ENCODE measurements around the gene DDX31. TPM values are rescaled to one million over a fixed set of nuclear protein-coding genes. Genes with fewer than 3 reads are reported as not detected.
"Not testable (repeated sequence)": the region's sequence is repeated elsewhere in the genome, so short reads cannot be mapped to it uniquely, and the experiment has no call there.

The DDX31 gene
- total RNA-seq, 3 donors from 2014 or later, result 41.0 to 44.8 (median 41.3) TPM

- Mint-ChIP-seq H3K4me1 (ENCODE audit: low read depth) (peaks cover 11% of the 10 kb centered on the region), H3K27me3 (ENCODE audit: low read depth) (peaks cover 81% of the 10 kb centered on the region), H3K9me3 (no peaks in the 10 kb centered on the region), H3K36me3 (ENCODE audit: insufficient read depth) (no peaks in the 10 kb centered on the region), H3K4me3 (peak within 1 kb of the TSS; percentile 70)
- ATAC-seq (no peak), DNase-seq (no peak)
Measured at GRCh38 chr9:132582276-132582785, 87.5 kb downstream of the DDX31 start, which contains the start of gene BARHL1. Gene BARHL1 (plus strand): TSS chr9:132582606. CDS start chr9:132582798, 192 bp downstream.

GRCh38 chr9:132579427-132579798, 90.4 kb downstream of the DDX31 start:
- peaks cover 6% of the 10 kb centered on the region for H3K4me1 Mint-ChIP-seq (ENCODE audit: low read depth)
- H3K4me3 Mint-ChIP-seq, result no peak overlapping the region
- peaks cover 83% of the 10 kb centered on the region for H3K27me3 Mint-ChIP-seq (ENCODE audit: low read depth)
- ATAC-seq, result no peak
- H3K36me3 Mint-ChIP-seq (ENCODE audit: insufficient read depth), result no peaks in the 10 kb centered on the region
- no peaks in the 10 kb centered on the region for H3K9me3 Mint-ChIP-seq
- no peak for DNase-seq

GRCh38 chr9:132578367-132578932, 91.3 kb downstream of the DDX31 start:
- Mint-ChIP-seq H3K27me3 (ENCODE audit: low read depth) (peaks cover 80% of the 10 kb centered on the region), H3K4me1 (ENCODE audit: low read depth) (peaks cover 6% of the 10 kb centered on the region), H3K36me3 (ENCODE audit: insufficient read depth) (no peaks in the 10 kb centered on the region), H3K9me3 (no peaks in the 10 kb centered on the region), H3K4me3 (no peak overlapping the region)
- no peak for DNase-seq
- no peak for ATAC-seq

GRCh38 chr9:132577119-132577518, 92.7 kb downstream of the DDX31 start:
- no peak for ATAC-seq
- H3K9me3 Mint-ChIP-seq, result no peaks in the 10 kb centered on the region
- no peak overlapping the region for H3K4me3 Mint-ChIP-seq
- H3K27me3 Mint-ChIP-seq (ENCODE audit: low read depth), result peaks cover 79% of the 10 kb centered on the region
- no peaks in the 10 kb centered on the region for H3K36me3 Mint-ChIP-seq (ENCODE audit: insufficient read depth)
- no peak for DNase-seq
- H3K4me1 Mint-ChIP-seq (ENCODE audit: low read depth), result peaks cover 6% of the 10 kb centered on the region

- ATAC-seq, result no peak
- Mint-ChIP-seq H3K36me3 (ENCODE audit: insufficient read depth) (no peaks in the 10 kb centered on the region), H3K4me1 (ENCODE audit: low read depth) (no peaks in the 10 kb centered on the region), H3K27me3 (ENCODE audit: low read depth) (peaks cover 67% of the 10 kb centered on the region), H3K4me3 (no peak overlapping the region), H3K9me3 (no peaks in the 10 kb centered on the region)
- DNase-seq, result no peak
Measured at GRCh38 chr9:132575811-132576210, 94.0 kb downstream of the DDX31 start.

GRCh38 chr9:132575005-132575609, 94.7 kb downstream of the DDX31 start:
- no peaks in the 10 kb centered on the region for H3K36me3 Mint-ChIP-seq (ENCODE audit: insufficient read depth)
- no peak overlapping the region for H3K4me3 Mint-ChIP-seq
- H3K9me3 Mint-ChIP-seq, result no peaks in the 10 kb centered on the region
- DNase-seq (peak; percentile 19), ATAC-seq (peak; percentile 58 to 73)
- no peaks in the 10 kb centered on the region for H3K4me1 Mint-ChIP-seq (ENCODE audit: low read depth)
- peaks cover 63% of the 10 kb centered on the region for H3K27me3 Mint-ChIP-seq (ENCODE audit: low read depth)

GRCh38 chr9:132572921-132573320, 96.9 kb downstream of the DDX31 start:
- DNase-seq (no peak), ATAC-seq (no peak)
- no peak overlapping the region for H3K4me3 Mint-ChIP-seq
- no peaks in the 10 kb centered on the region for H3K9me3 Mint-ChIP-seq
- peaks cover 44% of the 10 kb centered on the region for H3K27me3 Mint-ChIP-seq (ENCODE audit: low read depth)
- no peaks in the 10 kb centered on the region for H3K36me3 Mint-ChIP-seq (ENCODE audit: insufficient read depth)
- no peaks in the 10 kb centered on the region for H3K4me1 Mint-ChIP-seq (ENCODE audit: low read depth)

- no peaks in the 10 kb centered on the region for H3K9me3 Mint-ChIP-seq
- H3K4me1 Mint-ChIP-seq (ENCODE audit: low read depth), result no peaks in the 10 kb centered on the region
- H3K36me3 Mint-ChIP-seq (ENCODE audit: insufficient read depth), result no peaks in the 10 kb centered on the region
- H3K4me3 Mint-ChIP-seq, result no peak overlapping the region
- ATAC-seq, result no peak
- H3K27me3 Mint-ChIP-seq (ENCODE audit: low read depth), result peaks cover 36% of the 10 kb centered on the region
- DNase-seq, result no peak
Measured at GRCh38 chr9:132571806-132572600, 97.8 kb downstream of the DDX31 start.

- H3K36me3 Mint-ChIP-seq (ENCODE audit: insufficient read depth); H3K4me3 Mint-ChIP-seq; H3K4me1 Mint-ChIP-seq (ENCODE audit: low read depth); ATAC-seq; DNase-seq; H3K9me3 Mint-ChIP-seq: not testable (repeated sequence)
- peaks cover 17% of the 10 kb centered on the region for H3K27me3 Mint-ChIP-seq (ENCODE audit: low read depth)
Measured at GRCh38 chr9:132568787-132569186, 101.0 kb downstream of the DDX31 start.

GRCh38 chr9:132564526-132564925, 105.3 kb downstream of the DDX31 start:
- Mint-ChIP-seq H3K36me3 (ENCODE audit: insufficient read depth) (no peaks in the 10 kb centered on the region), H3K4me3 (no peak overlapping the region), H3K9me3 (peaks cover 2% of the 10 kb centered on the region), H3K4me1 (ENCODE audit: low read depth) (no peaks in the 10 kb centered on the region), H3K27me3 (ENCODE audit: low read depth) (peaks cover 26% of the 10 kb centered on the region)
- DNase-seq (no peak), ATAC-seq (no peak)

GRCh38 chr9:132562306-132562573, 107.5 kb downstream of the DDX31 start:
- Mint-ChIP-seq H3K9me3 (peaks cover 5% of the 10 kb centered on the region), H3K27me3 (ENCODE audit: low read depth) (peaks cover 38% of the 10 kb centered on the region)

GRCh38 chr9:132560616-132561202, 109.1 kb downstream of the DDX31 start:
- H3K36me3 Mint-ChIP-seq (ENCODE audit: insufficient read depth), result no peaks in the 10 kb centered on the region
- peaks cover 43% of the 10 kb centered on the region for H3K27me3 Mint-ChIP-seq (ENCODE audit: low read depth)
- no peak overlapping the region for H3K4me3 Mint-ChIP-seq
- peaks cover 5% of the 10 kb centered on the region for H3K9me3 Mint-ChIP-seq
- no peaks in the 10 kb centered on the region for H3K4me1 Mint-ChIP-seq (ENCODE audit: low read depth)
- ATAC-seq (no peak), DNase-seq (no peak)

More at GRCh38 chr9:132562306-132562573, 107.5 kb downstream of the DDX31 start:
- ATAC-seq, result no peak
- Mint-ChIP-seq H3K4me1 (ENCODE audit: low read depth) (no peaks in the 10 kb centered on the region), H3K36me3 (ENCODE audit: insufficient read depth) (no peaks in the 10 kb centered on the region), H3K4me3 (no peak overlapping the region)
- DNase-seq, result no peak

GRCh38 chr9:132559711-132560110, 110.1 kb downstream of the DDX31 start:
- DNase-seq (no peak), ATAC-seq (no peak)
- Mint-ChIP-seq H3K27me3 (ENCODE audit: low read depth) (peaks cover 46% of the 10 kb centered on the region), H3K9me3 (peaks cover 5% of the 10 kb centered on the region), H3K4me3 (no peak overlapping the region), H3K36me3 (ENCODE audit: insufficient read depth) (no peaks in the 10 kb centered on the region), H3K4me1 (ENCODE audit: low read depth) (no peaks in the 10 kb centered on the region)

- Mint-ChIP-seq H3K36me3 (ENCODE audit: insufficient read depth) (no peaks in the 10 kb centered on the region), H3K4me1 (ENCODE audit: low read depth) (no peaks in the 10 kb centered on the region), H3K4me3 (no peak overlapping the region), H3K9me3 (peaks cover 5% of the 10 kb centered on the region), H3K27me3 (ENCODE audit: low read depth) (peaks cover 38% of the 10 kb centered on the region)
- ATAC-seq (no peak), DNase-seq (no peak)
Measured at GRCh38 chr9:132557159-132557558, 112.6 kb downstream of the DDX31 start.
